GM19193 (cell line): ENCODE data around the gene CORO2B.

ENCODE experiments used
- POLR2A ChIP-seq: IDR thresholded peaks from 4 replicates; pipeline ENCODE4 v1.6.1; 2011; ENCODE audit not compliant: insufficient read depth, insufficient read length; ENCODE audit errors: extremely low read depth

CORO2B gene

DNA sequence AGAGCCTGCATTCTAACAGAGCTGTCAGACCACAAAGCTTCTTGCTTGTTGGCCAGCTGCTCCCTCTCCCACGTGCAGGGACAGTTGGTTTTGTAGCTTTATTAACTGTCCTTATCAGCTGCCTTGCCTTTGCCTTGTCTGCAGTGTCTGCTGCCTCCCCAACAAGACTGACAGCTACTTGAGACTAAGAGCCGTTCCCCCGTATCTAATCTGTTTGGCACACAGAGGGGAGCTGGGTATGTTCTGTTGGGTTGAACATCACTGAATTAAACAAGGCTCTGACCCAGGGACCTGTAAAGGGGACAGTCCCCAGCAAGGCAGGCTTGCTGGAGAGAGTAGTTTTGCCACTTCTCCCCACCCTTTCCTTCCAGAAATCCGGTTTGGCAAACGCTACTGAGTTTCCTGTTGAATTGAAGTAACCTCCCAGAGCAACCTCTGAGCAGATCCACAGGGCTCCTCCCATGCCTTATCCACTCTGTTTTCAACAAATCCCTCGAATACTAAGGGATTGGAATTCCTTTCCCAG, 125.8 kb downstream of the CORO2B start:
- no peak for TF ChIP-seq POLR2A

DNA sequence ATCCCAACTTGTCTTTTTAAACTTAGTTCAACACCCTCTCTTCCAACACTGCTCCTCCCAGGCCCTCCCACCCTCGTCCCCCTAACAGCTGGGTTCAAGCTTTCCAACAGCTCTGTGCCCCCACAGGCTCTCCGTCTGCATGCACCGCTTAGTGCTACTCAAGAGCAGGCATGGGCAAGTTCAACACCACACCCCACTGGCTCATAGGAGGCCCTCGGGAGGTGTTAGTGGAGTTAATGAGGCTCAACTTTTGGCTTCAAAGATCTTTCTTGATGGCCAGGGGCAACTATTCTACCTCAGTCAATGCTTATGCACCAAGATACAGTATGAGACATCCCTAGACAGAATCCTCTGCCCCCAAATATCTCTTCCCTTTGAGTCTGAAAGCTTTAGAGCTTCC, 127.5 kb downstream of the CORO2B start:
- TF ChIP-seq POLR2A, result no peak

DNA sequence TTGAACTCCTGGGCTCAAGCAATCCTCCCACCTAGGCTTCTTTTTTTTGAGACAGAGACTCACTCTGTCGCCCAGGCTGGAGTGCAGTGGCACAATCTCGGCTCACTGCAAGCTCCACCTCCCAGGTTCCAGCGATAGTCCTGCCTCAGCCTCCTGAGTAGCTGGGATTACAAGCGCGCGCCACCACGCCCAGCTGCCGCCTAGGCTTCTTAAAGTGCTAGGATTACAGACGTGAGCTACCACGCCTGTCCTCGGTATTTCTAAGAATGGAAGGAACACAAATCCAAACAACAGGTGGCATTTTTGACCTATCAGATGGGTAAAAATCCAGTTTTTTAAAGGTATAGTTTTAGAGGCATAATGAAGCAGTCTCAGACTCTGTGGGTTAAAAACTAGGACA, 128.1 kb downstream of the CORO2B start:
- TF ChIP-seq POLR2A, result no peak

DNA sequence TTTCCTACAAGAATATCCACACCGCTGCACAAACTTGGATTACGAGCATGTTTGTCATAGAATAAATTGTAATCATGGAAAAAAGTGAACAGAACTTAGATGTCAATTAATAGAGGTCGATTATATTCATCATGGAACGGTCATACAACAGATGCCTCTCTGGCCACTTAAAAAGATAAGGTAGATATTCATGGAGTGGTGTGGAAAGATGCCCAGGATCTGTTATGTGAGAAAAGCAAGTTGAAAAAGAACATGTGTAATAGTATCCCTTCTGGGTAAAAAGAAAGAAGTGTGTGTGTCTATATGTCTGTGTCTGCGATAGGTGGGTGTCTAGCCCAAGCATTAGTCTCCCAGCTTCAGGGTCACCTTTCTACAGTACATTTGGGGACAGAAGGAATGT, 128.6 kb downstream of the CORO2B start:
- no peak for TF ChIP-seq POLR2A

DNA sequence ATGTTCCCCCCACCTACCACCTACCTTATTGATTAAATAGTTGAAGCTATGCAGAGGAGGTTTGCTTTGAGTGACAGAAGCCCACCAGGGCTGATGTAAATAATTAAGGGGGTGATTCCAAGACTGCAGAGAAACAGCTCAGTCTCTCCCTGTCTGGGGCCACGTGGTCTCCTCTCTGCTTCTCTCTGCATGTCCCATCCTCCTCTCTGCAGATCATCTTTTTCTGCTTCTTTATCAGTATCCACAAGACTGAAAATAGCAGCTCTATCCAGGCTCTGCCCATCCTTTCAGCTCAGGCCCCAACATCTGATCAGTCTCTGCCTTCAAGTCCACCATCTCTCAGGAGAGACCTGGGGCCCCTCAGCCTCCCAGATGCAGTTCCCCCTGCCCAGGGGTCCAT, 131.1 kb downstream of the CORO2B start:
- TF ChIP-seq POLR2A, result no peak

DNA sequence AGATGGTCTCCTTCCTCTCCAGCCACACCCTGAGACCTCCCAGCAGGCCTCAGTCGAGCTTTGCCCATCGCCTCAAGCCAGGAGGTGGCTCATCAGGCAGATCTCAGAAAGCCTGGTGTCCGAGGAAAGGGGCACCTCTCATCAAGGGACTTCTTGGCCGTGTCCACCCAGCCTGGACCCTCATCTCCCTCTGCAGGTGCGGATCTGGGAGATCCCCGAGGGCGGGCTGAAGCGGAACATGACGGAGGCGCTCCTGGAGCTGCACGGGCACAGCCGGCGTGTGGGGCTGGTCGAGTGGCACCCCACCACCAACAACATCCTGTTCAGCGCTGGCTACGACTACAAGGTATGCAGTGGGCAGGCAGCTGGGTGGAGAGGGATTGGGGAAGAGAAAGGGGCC, 131.7 kb downstream of the CORO2B start:
- TF ChIP-seq POLR2A, result no peak

DNA sequence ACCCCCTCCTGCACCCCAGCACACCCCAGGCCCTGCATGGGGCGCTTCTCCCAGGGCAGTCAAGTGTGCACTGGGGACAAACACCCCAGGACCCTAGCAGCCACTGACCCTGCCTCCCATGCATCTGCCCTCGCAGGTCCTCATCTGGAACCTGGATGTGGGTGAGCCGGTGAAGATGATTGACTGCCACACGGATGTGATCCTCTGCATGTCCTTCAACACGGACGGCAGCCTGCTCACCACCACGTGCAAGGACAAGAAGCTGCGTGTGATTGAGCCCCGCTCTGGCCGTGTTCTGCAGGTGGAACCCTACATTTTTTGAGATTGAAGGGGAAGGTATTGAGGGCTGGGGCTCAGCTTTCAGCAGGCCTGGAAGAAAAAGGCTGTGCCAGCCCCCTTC, 132.6 kb downstream of the CORO2B start:
- no peak for TF ChIP-seq POLR2A

DNA sequence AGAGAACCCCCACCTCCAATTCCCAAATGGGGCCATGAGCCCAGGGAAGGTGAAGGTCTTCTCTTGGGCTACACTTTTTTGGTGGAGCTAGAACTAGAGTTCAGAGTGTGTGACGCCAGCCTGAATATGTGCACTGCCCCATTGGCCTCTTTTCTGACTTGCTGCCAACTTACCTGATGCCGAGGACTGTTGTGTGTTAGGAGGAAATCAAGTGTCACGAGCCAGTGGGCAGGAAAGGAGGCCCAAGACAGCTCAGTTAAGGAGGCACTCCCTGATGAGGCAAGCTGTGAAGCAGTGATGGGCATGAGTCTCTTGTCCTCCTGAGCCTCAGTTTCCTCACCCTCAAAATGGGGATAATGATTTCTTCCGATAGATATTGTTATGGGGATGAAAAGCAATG, 134.1 kb downstream of the CORO2B start:
- TF ChIP-seq POLR2A, result no peak

DNA sequence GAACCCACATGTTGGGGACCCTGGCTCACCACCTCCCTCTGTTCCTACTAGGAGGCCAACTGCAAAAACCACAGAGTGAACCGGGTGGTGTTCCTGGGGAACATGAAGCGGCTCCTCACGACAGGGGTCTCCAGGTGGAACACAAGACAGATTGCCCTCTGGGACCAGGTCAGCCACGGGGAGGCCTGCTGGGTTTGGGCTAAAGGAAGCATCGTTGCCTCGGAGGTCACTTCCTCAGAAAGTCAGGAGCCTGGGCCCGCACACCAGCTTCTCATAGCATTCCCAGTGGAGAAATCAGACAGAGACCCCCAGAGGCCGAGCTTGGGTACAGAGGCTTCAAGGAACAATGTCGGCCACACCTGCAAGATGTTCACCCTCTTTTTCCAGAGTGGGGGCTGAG, 135.1 kb downstream of the CORO2B start:
- no peak for TF ChIP-seq POLR2A

DNA sequence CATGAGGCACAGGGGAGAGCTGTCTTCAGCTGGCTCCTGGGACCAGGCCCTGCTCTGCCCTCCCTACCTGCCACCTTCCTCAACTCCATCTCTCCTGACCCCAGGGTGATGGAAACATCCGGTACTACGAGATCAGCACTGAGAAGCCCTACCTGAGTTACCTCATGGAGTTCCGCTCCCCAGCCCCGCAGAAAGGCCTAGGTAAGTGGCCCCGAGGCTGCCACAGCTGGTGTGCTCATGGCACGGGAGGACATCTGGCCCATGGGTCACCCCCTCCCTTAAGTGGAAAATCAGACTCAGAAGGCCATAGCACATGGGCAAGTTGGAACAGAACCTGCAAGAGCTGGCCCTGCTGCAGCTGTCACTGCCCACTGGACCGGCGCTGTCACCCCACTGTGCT, 136.3 kb downstream of the CORO2B start:
- no peak for TF ChIP-seq POLR2A

DNA sequence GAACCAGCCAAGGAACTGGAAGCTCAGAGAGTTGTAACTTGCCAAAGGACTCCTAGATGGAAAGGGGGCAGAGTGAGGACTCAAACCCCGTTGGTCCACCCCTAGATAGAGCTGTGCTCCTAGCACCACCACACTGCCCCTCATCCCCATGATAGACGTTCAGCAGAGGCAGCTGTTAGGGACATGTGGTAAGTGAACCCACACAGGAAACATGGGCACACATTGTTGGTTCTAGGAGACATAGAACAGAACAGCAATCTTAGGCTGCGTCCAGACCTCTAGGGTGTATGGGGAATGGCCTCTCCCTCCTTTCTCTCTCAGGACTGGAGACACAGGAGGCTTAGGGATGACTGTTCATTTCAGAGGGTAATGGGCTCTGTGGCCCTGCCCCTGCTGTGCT, 139.2 kb downstream of the CORO2B start:
- TF ChIP-seq POLR2A, result no peak

DNA sequence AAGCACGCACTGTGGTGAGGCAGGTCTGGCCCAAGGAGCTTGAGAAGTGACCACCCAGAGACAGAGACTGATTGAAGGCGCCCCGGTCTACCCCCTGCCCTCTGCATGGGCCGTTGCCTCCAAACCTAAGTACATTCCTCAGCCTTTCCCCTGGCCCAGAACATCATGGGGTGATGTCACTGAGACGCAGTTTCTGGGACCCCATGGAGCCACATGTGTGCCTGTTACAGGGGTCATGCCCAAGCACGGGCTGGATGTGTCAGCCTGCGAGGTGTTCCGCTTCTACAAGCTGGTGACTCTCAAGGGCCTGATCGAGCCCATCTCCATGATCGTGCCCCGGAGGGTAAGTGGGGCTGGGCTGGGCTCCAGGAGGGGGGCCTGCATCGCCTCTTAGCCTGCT, 139.7 kb downstream of the CORO2B start:
- no peak for TF ChIP-seq POLR2A

DNA sequence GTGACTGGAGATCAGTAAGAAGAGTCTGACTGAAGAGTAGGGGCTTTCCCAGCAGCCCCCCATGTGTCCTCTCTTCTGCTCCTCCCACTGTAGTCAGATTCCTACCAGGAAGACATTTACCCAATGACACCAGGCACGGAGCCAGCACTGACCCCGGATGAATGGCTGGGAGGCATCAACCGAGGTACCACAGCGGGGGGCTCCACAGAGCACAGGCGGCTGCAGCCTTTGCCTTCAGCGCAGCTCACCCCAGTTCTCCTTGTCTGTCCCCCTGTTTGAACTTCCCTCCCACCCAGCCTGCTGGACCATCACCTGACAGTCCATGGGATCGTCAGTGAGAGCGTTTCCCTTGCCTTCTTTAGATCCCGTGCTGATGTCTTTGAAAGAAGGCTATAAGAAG, 140.3 kb downstream of the CORO2B start:
- TF ChIP-seq POLR2A, result no peak

DNA sequence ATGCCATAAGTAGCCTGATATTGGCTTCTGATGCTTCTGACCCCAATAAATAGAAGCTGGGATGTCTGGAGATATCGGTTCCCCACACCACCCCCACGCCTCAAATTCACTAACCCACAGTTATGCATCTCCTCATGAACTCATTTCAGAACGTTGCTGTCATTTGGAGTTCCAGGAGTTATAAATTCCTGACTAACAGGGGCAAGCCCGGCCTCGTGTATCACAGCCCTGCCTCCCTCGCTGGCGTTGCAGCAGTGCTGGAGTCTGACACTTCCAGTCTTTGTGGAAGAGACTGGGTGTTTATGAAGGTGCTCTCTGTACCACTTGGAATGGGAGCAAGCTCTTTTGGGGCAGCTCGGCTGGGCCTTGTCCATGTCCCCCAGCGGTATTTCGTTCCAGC, 140.9 kb downstream of the CORO2B start:
- no peak for TF ChIP-seq POLR2A

DNA sequence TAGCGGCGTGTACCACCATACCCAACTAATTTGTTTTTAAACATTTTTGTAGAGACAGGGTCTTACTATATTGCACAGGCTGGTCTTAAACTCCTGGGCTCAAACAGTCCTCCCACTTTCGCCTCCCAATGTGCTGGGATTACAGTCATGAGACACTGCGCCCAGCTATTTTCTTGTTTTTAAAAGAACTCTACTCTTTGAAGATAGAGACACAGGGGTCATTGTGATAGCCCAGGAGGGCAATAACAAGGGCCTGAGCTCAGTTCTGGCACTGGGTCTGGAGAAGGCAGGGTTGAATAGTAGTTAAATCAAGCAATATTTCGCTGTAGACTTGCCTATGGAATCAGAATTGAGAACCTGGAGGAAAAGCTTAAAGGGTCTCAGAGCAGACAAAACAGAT, 143.1 kb downstream of the CORO2B start:
- no peak for TF ChIP-seq POLR2A

DNA sequence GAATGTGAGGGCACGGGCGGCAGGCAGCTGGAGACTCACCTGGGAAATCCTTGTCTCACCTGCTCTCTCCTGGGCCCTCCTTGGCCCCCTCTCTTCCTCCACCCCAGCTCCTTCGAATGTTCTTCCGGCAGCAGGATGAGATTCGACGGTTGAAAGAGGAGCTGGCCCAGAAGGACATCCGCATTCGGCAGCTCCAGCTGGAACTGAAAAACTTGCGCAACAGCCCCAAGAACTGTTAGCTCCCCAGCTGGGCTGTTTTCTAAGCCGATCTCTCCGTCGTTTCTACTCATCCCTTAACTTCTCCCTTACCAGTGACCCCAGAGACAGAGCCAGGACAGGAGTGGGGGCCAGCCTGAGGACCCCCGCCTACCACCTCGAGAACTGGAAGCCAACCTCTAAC, 146.9 kb downstream of the CORO2B start:
- TF ChIP-seq POLR2A, result no peak

DNA sequence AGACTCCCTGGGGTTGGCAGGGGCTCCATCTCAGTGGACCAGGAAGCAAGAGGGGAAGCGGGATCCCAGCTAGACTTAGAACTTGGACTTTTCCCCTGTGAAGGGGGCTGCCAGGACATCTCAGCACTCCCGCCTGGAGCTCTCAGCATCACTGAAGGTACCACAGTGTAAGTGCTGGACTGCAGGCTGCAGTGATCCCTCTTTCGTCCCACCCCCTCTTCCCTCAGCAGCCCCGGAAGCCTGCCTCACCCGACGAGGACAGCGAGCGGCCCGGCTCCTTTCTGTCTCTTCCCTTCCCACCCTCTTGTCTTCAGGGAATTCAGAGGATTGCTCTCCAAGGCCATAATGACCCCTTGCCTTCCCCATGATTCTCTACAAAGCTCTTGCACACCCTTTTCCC, 147.5 kb downstream of the CORO2B start:
- no peak for TF ChIP-seq POLR2A
